H1 (cell line): ENCODE measurements around the gene CYTL1. TPM values are rescaled to one million over a fixed set of nuclear protein-coding genes. Genes with fewer than 3 reads are reported as not detected.

Experiments used
- CTCF ChIA-PET: fragments of 300-600 bp; sonication (Branson Sonifier 250); formaldehyde crosslinking; loops from one replicate; lab custom pipeline; 2021; ENCODE audit not compliant: partially characterized antibody; lab: Charles Lee
- POLR2A ChIA-PET: fragments of 300-600 bp; sonication (Branson Sonifier 250); formaldehyde crosslinking; loops from one replicate; lab custom pipeline; 2021; ENCODE audit warnings: inconsistent platforms; ENCODE audit not compliant: partially characterized antibody; lab: Charles Lee
- DNase-seq, 2 experiments: peaks; one replicate each; pipeline versions ENCODE4 v3.0.0 to v3.0.0-alpha.2; 2010 to 2022; ENCODE audit warnings: low spot score in 2 of 2, low read depth in 1 of 2, mixed read lengths in 1 of 2
- FAIRE-seq: peaks from 2 replicates; lab custom pipeline; 2011; peaks lifted over from hg19 to GRCh38; lab: Jason Lieb, UNC
- H2AFZ ChIP-seq: 2 replicates; pipeline ENCODE4 v1.8.1; 2012; ENCODE audit warnings: low read length, inconsistent platforms
- H2AK5ac ChIP-seq: 2 replicates; pipeline ENCODE4 v1.6.1; 2013; ENCODE audit warnings: low read depth, low read length
- H2BK120ac ChIP-seq: replicated peaks from 2 replicates; pipeline ENCODE3; 2013; ENCODE audit warnings: low read depth, low read length, inconsistent platforms
- H2BK12ac ChIP-seq: 2 replicates; pipeline ENCODE4 v1.6.1; 2013; ENCODE audit warnings: low read depth, low read length
- H2BK15ac ChIP-seq: 2 replicates; pipeline ENCODE4 v1.6.1; 2013; ENCODE audit warnings: low read length
- H2BK20ac ChIP-seq: 2 replicates; pipeline ENCODE4 v1.6.1; 2013; ENCODE audit warnings: low read length
- H2BK5ac ChIP-seq: 2 replicates; pipeline ENCODE4 v1.6.1; 2013; ENCODE audit warnings: low read depth, low read length
- H3K14ac ChIP-seq: 2 replicates; pipeline ENCODE4 v1.6.1; 2013; ENCODE audit warnings: inconsistent platforms; ENCODE audit not compliant: insufficient read length
- H3K18ac ChIP-seq: 2 replicates; pipeline ENCODE4 v1.6.1; 2013; ENCODE audit warnings: low read length; ENCODE audit errors: extremely low read depth
- H3K23ac ChIP-seq: 2 replicates; pipeline ENCODE4 v1.6.1; 2013; ENCODE audit warnings: inconsistent platforms; ENCODE audit not compliant: insufficient read length
- H3K23me2 ChIP-seq: 2 replicates; pipeline ENCODE4 v1.6.1; 2013; ENCODE audit warnings: low read depth, low read length
- H3K27ac ChIP-seq: 2 replicates; pipeline ENCODE4 v1.6.1; 2011; ENCODE audit warnings: low read depth, low read length, inconsistent platforms
- H3K27me3 ChIP-seq, 4 experiments: replicated peaks in 1 of 4; 1 replicate in 1 of 4; 2 replicates in 3 of 4; pipeline versions ENCODE4 v1.6.1 to v1.8.1; 2011 to 2013; ENCODE audit warnings: low read length in 3 of 4, mild to moderate bottlenecking in 3 of 4, inconsistent platforms in 2 of 4, mixed read lengths in 2 of 4, moderate library complexity in 1 of 4; ENCODE audit not compliant: control insufficient read depth in 3 of 4, insufficient read depth in 3 of 4; ENCODE audit errors: extremely low read depth in 1 of 4
- H3K36me3 ChIP-seq, 4 experiments: 2 replicates each; pipeline versions ENCODE4 v1.6.1 to v1.8.1; 2011 to 2013; ENCODE audit warnings: mild to moderate bottlenecking in 4 of 4, low read length in 3 of 4, moderate library complexity in 2 of 4, control low read depth in 1 of 4, inconsistent platforms in 1 of 4; ENCODE audit not compliant: insufficient read depth in 4 of 4, control insufficient read depth in 2 of 4
- H3K4ac ChIP-seq: replicated peaks from 2 replicates; pipeline ENCODE3; 2013; ENCODE audit warnings: low read length, low read depth, mixed read lengths, inconsistent platforms; ENCODE audit not compliant: insufficient read length
- H3K4me1 ChIP-seq, 4 experiments: replicated peaks in 1 of 4; 1 replicate in 1 of 4; 2 replicates in 3 of 4; pipeline versions ENCODE4 v1.6.1 to v1.8.1; 2011 to 2013; ENCODE audit warnings: low read length in 3 of 4, inconsistent platforms in 2 of 4, mixed read lengths in 1 of 4; ENCODE audit not compliant: insufficient read depth in 4 of 4, control insufficient read depth in 3 of 4
- H3K4me2 ChIP-seq, 2 experiments: 2 replicates each; pipeline versions ENCODE4 v1.6.1 to v1.8.1; 2011 to 2013; ENCODE audit warnings: low read depth in 2 of 2, low read length in 2 of 2, control low read depth in 1 of 2, inconsistent platforms in 1 of 2, mild to moderate bottlenecking in 1 of 2; ENCODE audit not compliant: insufficient read depth in 1 of 2
- H3K4me3 ChIP-seq, 4 experiments: fragments of 200-600, 300-600 bp in 1 of 4; sonication (generic), shearing (Covaris generic), sonication (Bioruptor Twin) in 1 of 4; 2 replicates each; pipeline versions ENCODE4 v1.5.1 to v1.8.1; 2011 to 2016; ENCODE audit warnings: low read length in 4 of 4, low read depth in 3 of 4, control low read depth in 2 of 4, inconsistent platforms in 2 of 4, mild to moderate bottlenecking in 2 of 4, mixed read lengths in 1 of 4, moderate library complexity in 1 of 4; ENCODE audit not compliant: insufficient read depth in 2 of 4; ENCODE audit errors: extremely low read depth in 1 of 4
- H3K56ac ChIP-seq: replicated peaks from 2 replicates; pipeline ENCODE3; 2013; ENCODE audit warnings: low read depth, mild to moderate bottlenecking, mixed read lengths, low read length, inconsistent platforms; ENCODE audit not compliant: insufficient read length
- H3K79me1 ChIP-seq: 2 replicates; pipeline ENCODE4 v1.6.1; 2013; ENCODE audit warnings: low read depth, low read length, control low read depth
- H3K79me2 ChIP-seq, 2 experiments: 2 replicates each; pipeline versions ENCODE4 v1.6.1 to v1.8.1; 2012 to 2013; ENCODE audit warnings: low read length in 2 of 2, mild to moderate bottlenecking in 2 of 2, inconsistent platforms in 1 of 2; ENCODE audit not compliant: insufficient read depth in 2 of 2, control insufficient read depth in 1 of 2
- H3K9ac ChIP-seq, 4 experiments: replicated peaks in 1 of 4; 1 replicate in 1 of 4; 2 replicates in 3 of 4; pipeline versions ENCODE4 v1.6.1 to v1.8.1; 2011 to 2013; ENCODE audit warnings: low read depth in 3 of 4, low read length in 3 of 4, control low read depth in 2 of 4, mild to moderate bottlenecking in 2 of 4, moderate library complexity in 2 of 4, inconsistent platforms in 1 of 4; ENCODE audit errors: extremely low read depth in 1 of 4
- H3K9me3 ChIP-seq, 2 experiments: 2 replicates each; pipeline versions ENCODE4 v1.6.1 to v1.8.1; 2012 to 2013; ENCODE audit warnings: mild to moderate bottlenecking in 2 of 2, moderate library complexity in 2 of 2, control low read depth in 1 of 2, inconsistent platforms in 1 of 2, low read depth in 1 of 2, low read length in 1 of 2, mixed read lengths in 1 of 2; ENCODE audit not compliant: insufficient read depth in 2 of 2
- H4K20me1 ChIP-seq, 2 experiments: replicated peaks in 1 of 2; 2 replicates each; pipeline versions ENCODE3 to v1.8.1; 2011 to 2013; ENCODE audit warnings: inconsistent platforms in 2 of 2, low read length in 2 of 2, mild to moderate bottlenecking in 1 of 2; ENCODE audit not compliant: insufficient read depth in 2 of 2, control insufficient read depth in 1 of 2
- H4K5ac ChIP-seq: 2 replicates; pipeline ENCODE4 v1.6.1; 2013; ENCODE audit warnings: low read length, low read depth, mixed read lengths, inconsistent platforms; ENCODE audit not compliant: insufficient read length
- H4K8ac ChIP-seq: 2 replicates; pipeline ENCODE4 v1.8.0; 2013; ENCODE audit warnings: mild to moderate bottlenecking, moderate library complexity, low read length, inconsistent platforms; ENCODE audit not compliant: insufficient read depth; ENCODE audit errors: extremely low read depth
- H4K91ac ChIP-seq: replicated peaks from 2 replicates; pipeline ENCODE3; 2013; ENCODE audit warnings: low read length, mixed read lengths, inconsistent platforms; ENCODE audit not compliant: insufficient read length
- GABPA ChIP-seq: IDR thresholded peaks from 2 replicates; pipeline ENCODE4 v1.6.1; 2011; ENCODE audit warnings: mild to moderate bottlenecking, low read length, moderate library complexity, borderline replicate concordance; ENCODE audit not compliant: insufficient read depth
- NRF1 ChIP-seq: IDR thresholded peaks from 2 replicates; pipeline ENCODE4 v1.6.1; 2011; ENCODE audit warnings: mild to moderate bottlenecking, low read depth, low read length, improper control_type of control experiment
- SAP30 ChIP-seq: fragments of 300-600 bp; sonication (generic); IDR thresholded peaks from 2 replicates; pipeline ENCODE4 v1.7.1; 2012; ENCODE audit warnings: low read length, moderate library complexity, mild to moderate bottlenecking, inconsistent platforms; ENCODE audit not compliant: insufficient read depth, insufficient replicate concordance
- SIX5 ChIP-seq: IDR thresholded peaks from 2 replicates; pipeline ENCODE4 v1.6.1; 2011; ENCODE audit warnings: mild to moderate bottlenecking, low read depth, low read length
- TAF1 ChIP-seq: IDR thresholded peaks from 2 replicates; pipeline ENCODE4 v1.6.1; 2011; ENCODE audit warnings: mild to moderate bottlenecking, low read depth, low read length
- WGBS, 2 experiments: shearing (Covaris generic) in 1 of 2; methylation state at CpG; one replicate each; pipeline versions ENCODE4 v1.1.6 to v1.1.7; 2013 to 2015; ENCODE audit warnings: low lambda C conversion rate in 2 of 2, mixed read lengths in 2 of 2, inconsistent platforms in 1 of 2, low coverage in 1 of 2, missing lambda C conversion rate in 1 of 2; ENCODE audit not compliant: insufficient replicate concordance in 2 of 2, insufficient coverage in 1 of 2, insufficient read length in 1 of 2; ENCODE audit errors: extremely low coverage in 1 of 2, missing lambda C conversion rate in 1 of 2; 5-methylcytosine and 5-hydroxymethylcytosine counted together
- polyA plus RNA-seq, 7 experiments: library from polyadenylated mRNA; depleted of rRNA in 3 of 7; stranded (reverse) in 5 of 7; unstranded in 2 of 7; fragments of >200 nt in 5 of 7; fragments of 200-250 nt in 2 of 7; gene quantifications; 1 replicate in 5 of 7; 2 replicates in 1 of 7; 4 replicates in 1 of 7; pipeline versions ENCODE4 v1.2.1 to v1.2.3, GENCODE V29; 2011 to 2013; ENCODE audit warnings: missing spikeins in 2 of 7, mixed read lengths in 2 of 7
- total RNA-seq: library from RNA; stranded (reverse); fragmentation: NEBNext Ultra II Directional; extraction: Animal tissue kit (Norgen Biotek cat#: 25700); gene quantifications from 2 replicates; pipeline ENCODE4 v1.2.1, GENCODE V29; 2021
- TF ChIP-seq, protein P1 (sequence below): IDR thresholded peaks from 2 replicates; pipeline ENCODE4 v1.6.1; 2012; ENCODE audit warnings: inconsistent platforms

The CYTL1 gene
- total and polyA plus RNA-seq, 2 of the 8 experiments (the other 6 are each of a cell fraction or from before 2014, with no cell fraction given), result 8.6 to 9.8 TPM

DNA sequence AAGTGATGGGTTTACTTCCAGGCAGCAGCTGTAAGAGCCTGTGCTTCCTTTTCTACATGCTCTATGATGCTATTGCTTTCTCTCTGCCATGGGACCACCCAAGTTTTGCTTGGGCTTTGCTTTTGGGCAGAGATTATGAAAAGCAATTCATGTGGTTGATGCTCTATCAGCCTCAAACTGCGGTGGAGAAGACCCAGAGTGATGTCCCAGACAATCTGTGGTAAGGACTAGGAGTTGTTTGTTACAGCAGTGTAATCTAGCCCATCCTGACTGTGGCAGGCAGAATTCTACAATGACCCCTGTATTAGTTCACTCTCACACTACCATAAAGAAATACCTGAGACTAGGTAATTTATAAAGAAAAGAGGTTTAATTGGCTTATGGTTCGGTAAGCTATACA lies 9.2 kb upstream of the CYTL1 start:
- H4K20me1 ChIP-seq, result no peaks in the 10 kb centered on the region
- TF ChIP-seq, protein P1, sequence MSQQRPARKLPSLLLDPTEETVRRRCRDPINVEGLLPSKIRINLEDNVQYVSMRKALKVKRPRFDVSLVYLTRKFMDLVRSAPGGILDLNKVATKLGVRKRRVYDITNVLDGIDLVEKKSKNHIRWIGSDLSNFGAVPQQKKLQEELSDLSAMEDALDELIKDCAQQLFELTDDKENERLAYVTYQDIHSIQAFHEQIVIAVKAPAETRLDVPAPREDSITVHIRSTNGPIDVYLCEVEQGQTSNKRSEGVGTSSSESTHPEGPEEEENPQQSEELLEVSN, result no peak
- TF ChIP-seq SAP30, result no peak
- no peak for TF ChIP-seq TAF1
- no peak for TF ChIP-seq GABPA
- no peak for TF ChIP-seq SIX5
- no peak for TF ChIP-seq NRF1
- H3K79me2 ChIP-seq, result no peaks in the 10 kb centered on the region
- no peak overlapping the region for H2AFZ ChIP-seq
- FAIRE-seq (no peak), DNase-seq (no peak)
- no peak overlapping the region for H3K56ac ChIP-seq
- no peaks in the 10 kb centered on the region for H3K36me3 ChIP-seq
- H2BK12ac ChIP-seq, result no peak overlapping the region
- H2BK15ac ChIP-seq, result no peak overlapping the region
- peaks cover 0 to 2% (median 0%) of the 10 kb centered on the region in 4 experiments; a peak in 1 of 7 replicates for H3K4me1 ChIP-seq
- no peak overlapping the region for H3K4me3 ChIP-seq
- no peak overlapping the region for H4K8ac ChIP-seq
- peaks cover 0 to 1% (median 0%) of the 10 kb centered on the region in 4 experiments; a peak in 1 of 7 replicates for H3K27me3 ChIP-seq
- ChIA-PET CTCF (interaction anchor here (2.3 kb wide), 1 partner anchor 11 kb away, joined by 9 read pairs; no protein-coding TSS in a partner anchor), POLR2A (no interaction called here)
- H2BK120ac ChIP-seq, result no peak overlapping the region
- H4K5ac ChIP-seq, result no peak overlapping the region
- no peak overlapping the region for H3K14ac ChIP-seq
- WGBS, 2 experiments, result 86% methylated on average over 2 of the region's 2 CpGs; no CpG with 5 or more reads in 1 of the 2 experiments
- H3K18ac ChIP-seq, result no peak overlapping the region
- H2BK5ac ChIP-seq, result no peak overlapping the region
- no peak overlapping the region for H3K23ac ChIP-seq
- no peak overlapping the region for H3K27ac ChIP-seq
- H3K4me2 ChIP-seq, result no peak overlapping the region
- H3K79me1 ChIP-seq, result no peaks in the 10 kb centered on the region
- no peak overlapping the region for H4K91ac ChIP-seq
- H3K4ac ChIP-seq, result no peak overlapping the region
- H2BK20ac ChIP-seq, result no peak overlapping the region
- no peak overlapping the region for H2AK5ac ChIP-seq
- no peaks in the 10 kb centered on the region for H3K9me3 ChIP-seq
- H3K23me2 ChIP-seq, result no peaks in the 10 kb centered on the region
- H3K9ac ChIP-seq, result no peak overlapping the region
